Hippocampal formation (tissue), 2 donors: ENCODE results near the gene SCMH1.

Experiments used
- DNase-seq, 2 donors: peaks; one replicate each; lab custom pipeline; 2025; lab: John Stamatoyannopoulos, UW

Gene SCMH1

DNA sequence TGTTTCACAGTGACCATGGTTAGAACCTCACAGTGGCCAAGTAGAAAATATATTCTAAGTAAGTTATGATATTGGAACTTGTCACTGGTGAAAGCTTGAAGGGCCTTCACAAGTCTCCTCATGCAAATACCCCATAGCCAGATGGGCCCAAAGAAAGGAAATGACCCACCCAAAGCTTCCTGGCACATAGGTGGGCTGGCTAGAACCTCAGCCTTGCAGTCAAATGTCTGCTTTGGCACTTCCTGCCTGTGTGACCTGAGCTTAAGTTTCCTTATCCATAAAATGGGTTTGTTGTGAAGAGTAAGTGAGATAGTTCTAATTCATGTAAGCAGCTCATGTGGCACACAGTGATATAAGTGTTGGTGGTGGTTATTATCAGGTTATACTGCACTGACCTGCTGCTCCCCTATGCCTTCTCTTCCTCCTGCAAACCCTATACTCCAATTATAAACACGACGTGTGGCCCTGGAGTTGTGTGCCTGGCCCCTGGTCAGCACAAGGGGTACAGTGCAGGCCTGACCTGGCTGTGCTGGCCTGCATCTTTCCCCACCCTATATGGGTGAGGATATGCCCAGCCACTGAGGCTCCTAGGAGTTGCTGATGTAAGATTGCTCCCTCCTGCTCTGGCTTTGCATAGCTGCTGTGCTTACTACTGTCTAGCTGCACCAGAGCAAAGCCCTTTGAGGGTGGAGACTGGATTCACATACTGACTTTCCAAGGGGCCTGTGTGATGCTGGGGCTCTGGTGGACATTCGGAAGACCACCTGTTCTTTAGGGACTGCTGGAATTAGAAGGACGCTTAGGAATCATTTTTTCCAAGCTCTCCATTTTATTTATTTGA lies 215.9 kb downstream of the SCMH1 start:
- DNase-seq, result no peak

- DNase-seq, result no peak
Measured at GRCh38 chr1:41024953-41025352, 217.2 kb downstream of the SCMH1 start.

DNA sequence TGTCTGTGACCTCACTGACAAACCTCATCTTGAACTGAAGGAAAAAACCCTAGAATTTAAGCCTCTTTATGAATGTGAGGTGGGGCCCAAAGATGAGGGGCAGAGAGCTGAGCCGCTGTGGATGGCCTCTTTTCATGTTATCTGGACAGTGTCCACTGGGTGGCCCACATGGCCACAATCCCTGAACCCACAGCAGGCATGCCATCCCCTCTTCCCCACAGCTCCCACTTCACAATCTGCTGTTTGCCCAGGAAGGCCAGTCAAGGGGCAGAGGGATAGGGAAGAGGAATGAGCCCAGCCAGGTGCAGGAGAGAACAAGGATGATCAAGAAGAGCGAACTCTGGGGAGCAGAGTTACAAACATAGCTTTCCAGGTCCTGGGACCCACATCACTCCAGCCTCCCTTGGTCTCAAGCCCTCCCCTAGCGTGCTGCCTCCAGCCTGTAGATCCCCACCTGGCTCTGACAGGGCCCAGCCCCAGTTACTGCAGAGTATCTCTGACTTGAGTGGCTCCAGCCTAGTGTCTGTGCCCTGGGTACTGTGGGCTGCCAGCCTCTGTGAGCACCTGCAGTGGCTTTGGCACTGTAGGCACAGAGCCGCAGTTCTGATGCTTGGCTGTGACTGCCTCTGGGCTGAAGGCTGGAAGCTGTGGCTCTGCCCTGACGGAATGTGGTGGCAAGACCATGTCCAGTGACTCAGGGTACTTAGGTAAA lies 218.7 kb downstream of the SCMH1 start:
- DNase-seq, result no peak

DNA sequence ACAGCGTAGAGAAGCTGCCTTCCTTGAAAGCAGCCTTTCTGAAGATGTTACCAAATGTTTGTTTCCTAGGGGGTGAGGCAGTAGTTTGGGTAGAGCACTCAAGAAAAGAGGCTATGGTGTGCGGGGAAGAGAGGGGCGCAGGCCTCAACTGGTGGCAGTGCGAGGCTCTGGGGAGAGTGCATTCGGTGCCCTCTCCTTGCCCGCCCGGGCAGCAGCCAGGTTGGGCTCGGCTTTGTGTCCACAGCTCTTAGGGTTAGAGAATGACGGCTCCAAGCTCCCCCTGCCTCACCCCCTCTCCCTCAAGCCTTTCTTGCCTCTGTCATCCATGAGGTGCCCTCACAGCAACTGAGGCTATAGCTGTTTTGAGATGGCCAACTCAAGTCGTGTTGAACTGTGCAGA lies 219.7 kb downstream of the SCMH1 start:
- no peak for DNase-seq

DNA sequence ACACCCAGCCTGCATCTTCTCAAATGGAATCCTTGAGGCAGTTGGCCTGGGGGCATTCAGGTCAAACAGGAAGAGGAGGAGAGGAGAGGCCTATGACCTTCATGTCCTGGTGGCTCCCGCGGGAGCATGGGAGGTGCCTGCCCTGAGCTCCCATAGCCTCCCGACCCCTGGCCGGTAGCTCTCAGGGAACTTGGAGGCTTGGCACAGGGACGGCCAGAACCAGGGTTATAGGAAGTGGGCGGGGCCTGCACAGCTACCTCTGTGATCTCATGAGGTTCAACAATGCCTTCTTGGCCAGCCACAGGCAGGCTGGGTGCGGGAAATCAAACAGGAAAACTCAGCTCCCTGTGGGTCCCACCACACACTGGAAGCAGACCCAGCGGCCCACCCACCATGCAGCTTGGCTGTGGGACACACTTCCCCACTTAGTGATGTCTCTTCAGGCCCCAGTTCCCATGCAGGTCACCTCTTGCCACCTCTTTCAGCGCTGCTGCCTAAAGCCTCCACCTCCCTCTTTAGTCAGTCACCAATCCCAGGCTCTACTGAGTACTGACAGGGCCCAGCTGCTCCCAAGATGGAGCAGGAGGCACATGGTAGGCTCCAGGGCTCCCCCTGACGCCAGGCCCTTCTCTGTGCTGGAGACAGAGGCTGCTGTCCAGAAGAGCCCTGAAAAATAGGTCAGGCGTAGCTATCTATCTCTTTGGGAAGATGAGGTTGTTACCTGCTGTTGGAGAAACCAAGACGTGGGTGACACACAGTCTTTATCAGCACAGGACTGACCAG lies 220.4 kb downstream of the SCMH1 start, which contains the start of gene SLFNL1:
Gene SLFNL1, minus strand, starts transcription at position 200 of the 783 bp plus-strand sequence. CDS start 1,065 bp downstream, outside the sequence.
- no peak for DNase-seq

DNA sequence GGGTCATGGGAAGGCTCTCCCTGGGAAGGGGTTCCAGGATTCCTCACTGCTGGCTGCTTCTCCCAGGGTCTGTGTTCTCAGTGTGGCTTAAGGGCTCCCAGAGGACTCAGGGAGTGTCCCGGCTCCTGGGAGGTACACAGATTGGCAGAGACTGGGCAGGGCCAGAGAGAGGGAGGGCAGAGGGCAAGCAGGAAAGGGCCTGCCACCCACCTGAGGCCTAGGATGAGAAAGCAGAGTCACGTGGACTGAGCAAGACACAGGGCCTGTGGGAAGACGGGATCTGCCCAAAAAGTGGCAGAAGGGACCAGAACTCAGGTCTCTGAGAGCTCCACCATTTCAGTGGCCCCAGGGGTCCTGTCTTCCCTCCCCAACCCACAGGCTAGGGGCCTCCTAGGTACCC lies 221.5 kb downstream of the SCMH1 start:
- DNase-seq, result no peak

- DNase-seq, result no peak
Measured at GRCh38 chr1:41020109-41020576, 222.0 kb downstream of the SCMH1 start.

DNA sequence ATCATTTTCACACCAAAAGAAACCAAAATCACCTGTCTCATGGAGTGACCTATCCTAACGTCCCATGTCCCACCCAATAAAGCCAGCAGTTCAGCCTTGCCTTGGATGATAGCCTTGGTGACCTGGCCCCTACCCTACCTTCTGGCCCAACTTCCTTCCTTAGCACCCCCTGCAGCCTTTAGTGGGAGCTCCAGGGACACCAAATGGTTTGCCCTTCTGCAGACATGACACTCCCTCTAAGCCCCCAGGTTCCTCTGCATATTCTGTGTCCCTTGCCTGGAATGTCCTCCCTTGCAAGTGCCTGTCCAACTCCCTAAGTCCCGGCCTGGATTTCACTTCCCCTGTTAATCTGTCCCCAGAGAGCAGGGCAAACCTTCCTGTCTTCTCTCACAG lies 222.8 kb downstream of the SCMH1 start:
- DNase-seq, result no peak

DNA sequence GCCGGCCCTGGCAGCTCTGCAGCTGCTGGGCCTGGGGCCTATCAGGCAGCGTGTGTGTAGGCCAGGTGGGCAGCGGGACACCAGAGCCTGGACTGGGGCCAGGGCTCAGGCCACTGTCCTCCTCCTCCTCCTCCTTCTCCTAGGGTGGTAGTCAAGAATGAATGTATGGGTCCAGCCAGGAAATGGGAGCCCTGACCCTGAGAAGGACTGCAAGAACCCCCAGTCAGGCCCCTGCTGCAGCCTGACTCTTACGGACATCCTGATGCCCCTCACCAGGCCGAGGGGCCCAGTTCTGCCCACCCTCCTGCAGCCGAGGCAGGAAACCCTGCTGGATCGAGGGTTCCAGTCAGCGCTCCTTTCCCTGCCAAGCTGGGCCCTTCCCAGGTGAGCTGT lies 224.1 kb downstream of the SCMH1 start:
- DNase-seq, result no peak

- DNase-seq, result no peak
Measured at GRCh38 chr1:41017141-41018017, 224.7 kb downstream of the SCMH1 start.

GRCh38 chr1:41015897-41016470 lies 226.1 kb downstream of the SCMH1 start:
- DNase-seq, result no peak

DNA sequence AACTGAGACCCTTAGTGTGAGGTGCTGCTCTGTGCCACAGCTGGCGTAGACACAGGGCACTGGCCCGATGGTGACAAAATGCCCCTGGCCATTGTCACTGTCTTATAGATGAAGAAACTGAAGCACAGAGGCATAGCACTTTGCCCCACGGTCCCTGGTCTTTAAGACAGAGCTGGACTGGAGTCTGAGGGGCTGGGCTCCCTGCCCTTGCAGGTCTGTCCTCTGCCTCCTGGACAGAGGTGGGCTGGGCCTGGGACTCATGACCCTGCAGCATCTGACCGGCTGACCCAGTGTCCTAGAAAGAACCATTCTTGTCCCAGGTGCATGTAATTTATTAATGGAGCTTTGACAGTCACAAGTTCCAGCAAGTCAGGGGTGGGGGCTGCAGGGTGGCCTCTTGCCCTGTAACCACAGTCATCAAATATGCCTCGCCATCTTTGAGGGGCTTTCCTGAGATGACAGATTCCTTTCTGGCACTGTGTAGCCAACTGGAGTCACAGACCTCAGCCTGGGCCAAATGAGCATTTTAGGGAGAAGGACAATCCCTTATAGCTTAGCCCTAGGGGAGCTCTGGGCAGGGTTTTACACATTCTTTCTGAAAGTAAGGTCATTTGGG lies 226.7 kb downstream of the SCMH1 start:
- DNase-seq, result no peak

- no peak for DNase-seq
Measured at GRCh38 chr1:41014871-41015270, 227.2 kb downstream of the SCMH1 start.

DNA sequence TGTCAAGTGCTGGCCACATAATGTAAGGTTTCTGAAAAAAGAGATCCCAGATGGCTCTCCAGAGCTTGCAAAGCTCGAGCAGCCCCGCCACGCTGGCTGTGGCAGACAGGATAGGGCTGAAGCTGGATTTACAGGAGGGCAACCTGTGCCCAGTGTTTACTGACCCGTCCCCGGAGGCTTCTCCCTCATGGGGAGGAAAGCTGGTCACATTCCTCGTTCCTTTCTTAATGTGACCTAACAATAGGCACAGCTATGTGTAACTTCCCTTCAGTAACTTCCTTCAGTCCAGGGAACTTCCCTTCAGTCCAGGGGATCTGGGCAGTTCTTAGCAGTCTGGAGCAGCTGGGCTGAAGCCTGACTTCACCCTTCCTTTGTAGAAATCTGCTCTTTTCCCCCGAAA lies 228.3 kb downstream of the SCMH1 start:
- DNase-seq, result no peak

DNA sequence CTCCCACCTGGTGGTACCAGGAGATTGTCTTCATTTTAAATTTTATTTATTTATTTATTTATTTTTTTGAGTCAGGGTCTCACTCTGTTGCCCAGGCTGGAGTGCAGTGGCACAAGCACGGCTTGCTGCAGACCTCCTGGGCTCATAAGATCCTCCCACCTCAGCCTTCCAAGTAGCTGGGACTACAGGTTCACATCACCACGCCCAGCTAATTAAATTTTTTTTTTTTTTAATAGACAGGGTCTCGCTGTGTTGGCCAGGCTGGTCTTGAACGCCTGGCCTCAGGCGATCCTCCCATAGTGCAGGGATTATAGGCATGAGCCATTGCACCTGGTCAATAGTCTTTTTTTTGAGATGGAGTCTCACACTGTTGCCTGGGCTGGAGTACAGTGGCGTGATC lies 229.1 kb downstream of the SCMH1 start:
- DNase-seq, result no peak

GRCh38 chr1:41010345-41010744 lies 231.8 kb downstream of the SCMH1 start:
- no peak for DNase-seq

DNA sequence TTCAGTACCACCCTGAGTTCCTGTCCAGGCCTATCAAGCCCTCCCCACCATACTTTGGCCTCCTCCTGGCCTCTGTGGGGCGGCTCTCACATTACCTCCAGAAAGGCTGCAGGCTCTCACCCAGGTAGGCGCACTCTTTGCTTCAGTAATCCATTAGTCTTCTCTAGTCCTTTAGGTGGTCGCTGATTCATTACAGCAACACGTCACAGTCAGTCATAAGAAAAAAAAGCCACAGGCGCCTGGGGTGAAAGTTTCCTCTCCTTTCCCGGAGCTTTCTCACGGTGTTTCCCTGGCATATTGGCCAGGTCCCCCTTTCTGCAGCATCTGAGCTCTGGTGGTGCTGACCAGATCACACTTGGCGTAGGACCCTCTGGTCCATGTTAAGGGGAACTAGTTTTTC lies 232.6 kb downstream of the SCMH1 start:
- no peak for DNase-seq

GRCh38 chr1:41006942-41007865 lies 234.9 kb downstream of the SCMH1 start:
- no peak for DNase-seq

- DNase-seq, result no peak
Measured at GRCh38 chr1:41005876-41006275, 236.2 kb downstream of the SCMH1 start.
